ENCODE results near the gene S100A2.
A peak's percentile ranks its signal among the peaks of the same experiment; 100 is the strongest.

Gene S100A2

DNA sequence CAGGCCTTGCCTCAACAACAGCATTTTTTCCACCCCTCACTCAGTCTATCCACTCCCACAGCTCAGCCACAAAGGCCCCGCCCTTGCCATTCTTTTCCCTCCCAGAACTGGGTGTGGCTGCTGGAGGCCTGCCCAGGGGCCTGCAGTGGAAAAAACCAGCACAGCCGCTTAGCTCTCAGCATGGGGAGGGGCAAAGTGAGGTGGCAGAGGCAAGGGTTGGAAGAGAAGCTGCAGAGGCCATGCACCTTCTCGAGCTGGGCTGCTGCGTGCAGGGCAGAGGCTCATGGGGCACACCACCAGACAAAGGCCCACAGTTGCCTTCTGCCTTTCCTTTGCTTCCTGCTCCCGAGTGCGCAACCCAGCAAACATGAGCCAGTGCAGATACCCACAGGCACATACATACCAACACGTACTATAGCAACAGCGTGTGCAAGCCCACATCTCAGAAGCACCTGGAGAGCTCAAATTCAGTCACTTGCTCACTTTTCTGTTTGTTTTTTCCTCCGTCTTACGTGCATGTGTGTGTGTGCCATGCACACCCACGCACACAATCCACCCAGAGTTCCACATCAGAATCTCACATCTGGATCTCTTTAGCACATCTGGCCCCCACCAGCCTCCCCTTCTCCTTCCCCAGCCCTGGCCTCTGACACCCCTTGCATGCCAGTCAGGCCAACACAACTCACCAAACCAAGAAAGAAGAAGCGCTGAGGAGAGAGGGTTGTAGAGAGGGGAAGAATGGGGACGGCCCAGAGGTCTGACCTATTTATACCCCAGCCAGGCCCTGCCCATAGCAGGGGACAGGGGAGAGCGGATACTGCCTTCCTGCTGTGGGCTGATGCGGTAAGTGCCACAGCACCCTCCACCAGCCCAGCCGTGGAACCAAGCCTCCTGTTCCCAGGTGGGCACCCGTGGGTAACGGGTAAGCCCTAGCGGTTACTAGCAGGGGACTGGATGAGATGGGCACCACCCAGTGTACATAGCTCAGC lies 20.3 kb downstream of the S100A2 start, which contains the start of gene S100A4:
Gene S100A4 (minus strand): TSS at position 740 of the 989 bp plus-strand sequence. CDS start 1,012 bp downstream, outside the sequence.
- DNase-seq (ENCODE audit: low spot score), result peak; percentile 88

GRCh38 chr1:153544453-153545066 lies 21.1 kb downstream of the S100A2 start:
- no peak for DNase-seq (ENCODE audit: low spot score)

DNA sequence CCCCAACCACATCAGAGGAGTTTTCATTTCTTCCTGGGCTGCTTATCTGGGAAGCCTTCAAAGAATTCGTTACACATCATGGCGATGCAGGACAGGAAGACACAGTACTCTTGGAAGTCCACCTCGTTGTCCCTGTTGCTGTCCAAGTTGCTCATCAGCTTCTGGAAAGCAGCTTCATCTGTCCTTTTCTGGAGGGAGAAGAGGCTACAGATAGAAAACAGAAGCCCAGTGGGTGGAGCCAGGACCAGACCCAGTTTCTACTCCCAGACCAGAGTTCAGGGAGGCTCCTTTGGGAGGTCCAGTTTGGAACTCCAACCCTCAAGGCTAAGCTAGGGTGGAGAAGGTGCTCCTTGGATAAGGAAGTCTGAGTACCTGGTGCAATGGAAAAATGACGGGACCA lies 21.9 kb downstream of the S100A2 start:
- DNase-seq (ENCODE audit: low spot score), result no peak

GRCh38 chr1:153542956-153543711 lies 22.5 kb downstream of the S100A2 start:
- DNase-seq (ENCODE audit: low spot score), result no peak

DNA sequence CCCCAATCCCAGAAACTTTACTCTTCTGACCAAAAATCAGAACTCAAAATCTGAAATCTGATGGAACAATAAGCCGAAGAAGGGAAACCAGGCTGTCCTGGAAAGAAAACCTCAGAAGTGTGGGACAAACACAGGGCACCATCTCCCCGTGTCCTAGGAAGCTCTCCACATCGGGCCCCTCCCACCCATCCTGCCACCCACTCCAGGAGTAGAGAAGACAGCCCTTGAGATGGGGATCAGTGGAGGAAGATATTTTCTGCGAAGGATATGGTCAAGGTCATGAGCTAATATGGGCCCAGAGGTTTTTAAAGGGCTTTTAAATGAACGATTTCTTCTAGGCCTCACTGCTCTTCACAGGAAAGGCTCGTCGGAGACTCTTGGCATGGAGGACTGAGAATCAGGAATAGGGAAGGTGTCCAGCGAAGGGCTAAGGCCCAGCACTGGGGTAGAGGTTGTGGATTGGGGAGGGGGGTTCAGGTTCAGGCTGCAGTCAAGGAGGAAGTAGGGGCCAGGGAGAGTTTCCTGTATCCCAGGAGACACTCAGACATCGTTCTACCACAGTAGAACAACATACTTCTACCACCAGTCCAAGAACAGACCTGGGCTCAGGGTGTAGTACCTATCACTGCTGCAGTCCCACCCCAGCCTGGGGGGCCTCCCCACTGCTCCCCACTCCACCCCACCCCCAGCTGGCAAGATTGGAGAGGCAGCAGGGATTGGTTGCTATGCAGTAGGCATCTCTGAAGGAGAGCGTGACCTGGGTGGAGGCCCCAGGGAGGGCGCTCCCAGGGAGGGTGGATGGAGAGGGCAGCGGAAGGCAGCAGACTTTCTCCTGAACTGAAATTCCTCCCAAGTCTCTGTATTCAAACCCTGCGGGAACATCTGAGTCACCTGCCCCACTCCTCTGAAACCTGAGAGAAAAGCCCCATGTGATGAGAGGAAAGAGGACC lies 23.7 kb downstream of the S100A2 start:
- no peak for DNase-seq (ENCODE audit: low spot score)

GRCh38 chr1:153540394-153541361 lies 25.0 kb downstream of the S100A2 start, which contains the start of gene S100A5:
Gene S100A5 (minus strand): TSS chr1:153540934. CDS start chr1:153540191, 743 bp downstream.
- DNase-seq (ENCODE audit: low spot score), result no peak

GRCh38 chr1:153539395-153540093 lies 26.1 kb downstream of the S100A2 start:
- DNase-seq (ENCODE audit: low spot score), result no peak

- DNase-seq (ENCODE audit: low spot score), result peak; percentile 70
These were observed 27.3 kb downstream of the S100A2 start for GRCh38 chr1:153538315-153538821.

GRCh38 chr1:153537376-153537730 lies 28.3 kb downstream of the S100A2 start:
- DNase-seq (ENCODE audit: low spot score), result no peak

- peak; percentile 42 for DNase-seq (ENCODE audit: low spot score)
These were observed 28.8 kb downstream of the S100A2 start for GRCh38 chr1:153536671-153537375.

DNA sequence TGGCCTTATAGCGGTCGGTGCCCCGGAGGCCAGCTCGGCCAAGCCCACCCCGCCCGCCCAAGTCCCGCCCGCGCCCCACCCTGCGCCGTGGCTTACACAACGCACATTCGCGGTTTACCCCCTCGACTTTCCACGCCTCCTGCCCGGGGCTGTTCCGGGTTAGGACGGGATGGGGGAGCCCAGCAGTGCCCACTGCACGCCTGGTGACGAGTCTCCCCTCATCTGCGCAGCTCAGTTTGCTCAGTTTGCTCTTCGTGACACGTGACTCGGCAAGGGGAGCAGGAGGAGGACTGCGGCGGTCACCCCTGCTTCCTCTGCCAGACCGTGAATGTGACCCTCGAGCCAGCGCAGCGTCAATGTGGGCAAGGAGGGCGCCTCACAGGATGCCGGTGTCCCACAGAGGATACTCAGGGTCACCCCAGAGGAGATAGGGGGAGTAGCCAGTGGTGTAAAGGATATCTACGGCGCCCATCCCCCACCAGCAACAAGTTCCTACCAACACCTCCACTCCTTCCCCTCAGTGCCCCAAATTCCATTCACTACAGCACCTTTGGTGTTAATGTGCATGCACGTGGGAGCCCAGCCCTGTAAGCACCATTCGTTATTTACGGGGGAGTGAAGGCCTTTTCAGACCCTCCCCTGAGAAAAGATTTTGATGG lies 29.5 kb downstream of the S100A2 start:
- peak; percentile 75 for DNase-seq (ENCODE audit: low spot score)

- peak; percentile 81 for DNase-seq (ENCODE audit: low spot score)
These were observed 30.2 kb downstream of the S100A2 start, which contains the start of gene S100A6 for GRCh38 chr1:153535242-153536011. Gene S100A6 (minus strand): TSS chr1:153535991. CDS start chr1:153535339, 652 bp downstream.

GRCh38 chr1:153534925-153535241 lies 30.8 kb downstream of the S100A2 start:
- no peak for DNase-seq (ENCODE audit: low spot score)

DNA sequence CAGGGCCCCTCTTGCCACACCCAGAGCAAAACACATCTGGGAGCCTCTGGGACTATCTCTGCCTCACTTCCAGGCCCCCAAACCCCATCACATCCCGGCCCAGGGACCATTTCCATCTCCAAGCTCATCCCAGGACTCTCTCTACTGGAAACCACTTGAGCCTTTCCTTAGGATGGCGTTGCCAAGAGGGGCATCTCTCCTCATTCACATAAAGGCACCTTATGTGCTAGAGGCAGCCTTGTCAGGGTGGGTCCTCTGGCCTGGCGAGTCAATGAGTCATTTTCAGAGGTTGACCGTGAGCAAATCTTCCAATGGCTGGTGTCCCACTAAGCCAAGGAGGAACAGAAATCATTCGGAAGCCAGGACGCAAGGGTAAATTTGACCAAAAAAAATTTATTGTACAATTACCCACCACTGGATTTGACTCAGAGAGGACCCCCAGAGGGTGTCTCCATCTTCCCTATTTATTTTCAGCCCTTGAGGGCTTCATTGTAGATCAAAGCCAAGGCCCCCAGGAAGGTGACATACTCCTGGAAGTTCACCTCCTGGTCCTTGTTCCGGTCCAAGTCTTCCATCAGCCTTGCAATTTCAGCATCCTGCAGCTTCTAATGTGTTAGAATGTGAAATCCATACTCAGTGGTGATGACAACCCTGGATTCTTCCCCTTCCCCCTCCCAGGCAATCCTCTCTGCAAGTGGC lies 31.3 kb downstream of the S100A2 start:
- no peak for DNase-seq (ENCODE audit: low spot score)

DNA sequence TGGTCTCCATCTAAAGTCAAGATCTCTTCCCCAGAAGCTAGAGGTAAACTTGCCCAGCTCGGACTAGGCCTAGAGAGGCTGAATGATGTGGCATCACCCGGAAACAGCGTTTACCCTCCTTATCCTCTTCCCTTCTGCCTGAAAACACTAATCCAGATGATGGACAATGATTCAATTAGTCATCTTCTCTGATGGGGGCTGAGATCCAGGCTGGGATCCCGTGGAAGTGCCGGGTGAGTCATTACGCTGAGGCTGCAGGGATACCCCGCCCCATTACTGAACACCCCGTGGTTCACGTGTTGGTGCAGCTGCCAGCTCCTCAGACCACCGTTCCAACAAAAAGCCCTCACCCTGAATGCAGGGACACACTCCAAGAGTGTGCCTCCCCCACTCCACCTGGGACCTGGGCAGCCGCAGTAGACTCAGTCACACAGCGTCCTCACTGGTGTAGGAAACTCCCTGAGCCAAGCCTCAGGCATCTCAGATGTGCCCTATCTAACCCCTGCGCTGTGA lies 31.9 kb downstream of the S100A2 start:
- DNase-seq (ENCODE audit: low spot score), result no peak

Data from cerebellar cortex (tissue), 1 donor.